Suppressor macrophage treated with lipopolysaccharide for 1 hour (primary cell): ENCODE measurements around the gene FOXP4.

Source experiments
- DNase-seq, 3 donors: peaks; one replicate each; pipeline ENCODE4 v3.0.0-alpha.2; 2020 to 2022

FOXP4 gene

DNA sequence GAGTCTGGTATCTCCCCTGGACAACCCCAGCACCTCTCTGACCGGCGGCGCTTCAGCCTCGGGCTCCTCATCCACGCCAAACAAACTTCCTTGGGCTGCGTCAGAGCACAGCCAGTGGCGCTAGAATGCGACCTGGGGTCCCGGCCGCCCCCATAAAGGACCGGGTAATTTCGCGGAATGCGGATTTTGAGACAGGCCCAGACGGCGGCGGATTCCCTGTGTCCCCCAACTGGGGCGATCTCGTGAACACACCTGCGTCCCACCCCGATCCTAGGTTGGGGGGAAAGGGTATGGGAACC is 1.6 kb downstream of the FOXP4 start:
- peak in 2 of 3 donors; percentile 27 to 40 for DNase-seq

DNA sequence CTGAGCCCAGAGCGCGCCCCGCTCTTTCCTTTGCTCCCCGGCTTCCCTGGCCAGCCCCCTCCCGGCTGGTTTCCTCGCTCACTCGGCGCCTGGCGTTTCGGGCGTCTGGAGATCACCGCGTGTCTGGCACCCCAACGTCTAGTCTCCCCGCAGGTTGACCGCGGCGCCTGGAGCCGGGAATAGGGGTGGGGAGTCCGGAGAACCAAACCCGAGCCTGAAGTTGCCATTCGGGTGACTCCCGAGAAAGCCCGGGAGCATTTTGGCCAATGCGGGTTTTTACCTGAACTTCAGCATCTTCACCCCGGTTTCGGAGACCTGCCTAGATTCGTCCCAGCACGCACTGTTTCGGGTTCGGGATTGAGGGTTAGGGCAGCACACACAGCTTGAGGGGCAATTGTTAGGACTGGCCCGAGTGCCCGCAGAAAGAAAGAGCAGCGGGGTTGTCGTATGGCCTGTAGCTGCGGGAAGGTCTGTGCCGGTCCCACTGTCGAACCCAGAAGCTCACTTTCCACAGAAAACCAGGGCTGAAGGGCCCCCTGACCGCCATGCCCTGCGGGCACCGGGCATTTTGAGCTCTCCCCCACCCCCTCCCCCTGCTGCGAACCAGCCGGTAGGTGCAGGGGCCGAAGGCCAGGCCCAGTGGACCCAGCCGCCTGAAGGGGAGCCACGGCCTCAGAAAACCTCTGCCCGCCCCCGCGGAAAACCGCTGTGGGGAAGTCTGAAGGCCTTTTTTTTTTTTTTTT is 2.1 kb downstream of the FOXP4 start:
- peak; percentile 77 to 89 (median 79) for DNase-seq

DNA sequence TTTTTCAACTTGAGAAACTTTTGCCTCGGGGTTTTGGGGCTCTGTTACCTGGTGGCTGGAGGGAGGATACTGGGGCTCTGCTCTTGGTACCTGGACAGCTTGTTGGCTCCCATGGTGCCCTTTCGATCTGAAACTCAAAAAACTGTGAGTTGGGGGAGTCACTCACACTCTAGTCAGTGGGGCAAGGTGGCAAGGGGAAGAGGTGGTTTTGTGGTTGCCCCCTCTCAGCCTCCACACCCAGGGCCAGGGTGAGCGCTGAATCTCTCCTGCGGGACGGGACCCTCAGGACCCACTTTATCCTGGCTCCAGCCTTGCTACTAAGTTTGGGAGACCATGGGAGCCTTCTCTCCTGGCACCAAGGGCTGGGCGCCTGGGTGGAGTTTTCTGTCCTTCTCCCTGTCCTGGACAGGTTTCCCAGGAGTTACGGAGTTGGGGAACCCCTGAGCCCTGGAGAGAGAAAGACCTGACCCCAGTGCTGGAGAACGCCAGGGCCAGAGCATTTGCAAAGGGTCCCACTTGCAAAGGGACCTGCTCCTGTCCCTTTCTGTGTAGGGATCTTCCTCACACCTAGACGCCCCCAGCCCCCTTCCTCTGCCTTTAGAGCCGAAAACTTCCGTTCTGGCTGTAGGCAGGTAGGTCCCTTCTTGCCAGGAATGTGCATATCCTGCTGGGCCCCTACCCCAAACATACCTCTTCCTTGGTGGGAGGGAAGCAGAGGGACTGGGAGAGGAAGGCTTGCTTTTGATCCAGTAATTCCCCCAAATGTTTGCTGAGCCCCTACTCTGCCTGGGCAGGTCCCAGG is 2.9 kb downstream of the FOXP4 start:
- DNase-seq = no peak

DNA sequence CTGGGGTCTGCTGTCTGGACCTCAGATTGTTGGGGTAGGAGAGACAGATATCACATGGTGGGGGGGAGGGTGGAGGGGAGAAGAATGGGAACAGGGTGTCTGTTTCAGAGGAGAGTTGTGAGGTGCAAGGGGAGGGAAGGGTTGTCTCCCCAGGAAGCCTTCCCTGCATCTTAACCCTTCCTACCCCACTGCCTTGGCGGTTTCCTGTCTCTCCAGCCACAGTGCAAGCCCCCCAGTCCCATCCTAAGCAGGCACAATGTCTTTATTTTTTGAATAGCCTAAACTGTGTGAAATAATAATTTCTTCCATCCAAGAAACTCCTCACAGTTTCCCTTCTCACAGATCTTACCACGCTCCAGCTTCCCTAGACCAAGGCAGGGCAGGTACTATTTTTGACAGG is 3.5 kb downstream of the FOXP4 start:
- no peak for DNase-seq

DNA sequence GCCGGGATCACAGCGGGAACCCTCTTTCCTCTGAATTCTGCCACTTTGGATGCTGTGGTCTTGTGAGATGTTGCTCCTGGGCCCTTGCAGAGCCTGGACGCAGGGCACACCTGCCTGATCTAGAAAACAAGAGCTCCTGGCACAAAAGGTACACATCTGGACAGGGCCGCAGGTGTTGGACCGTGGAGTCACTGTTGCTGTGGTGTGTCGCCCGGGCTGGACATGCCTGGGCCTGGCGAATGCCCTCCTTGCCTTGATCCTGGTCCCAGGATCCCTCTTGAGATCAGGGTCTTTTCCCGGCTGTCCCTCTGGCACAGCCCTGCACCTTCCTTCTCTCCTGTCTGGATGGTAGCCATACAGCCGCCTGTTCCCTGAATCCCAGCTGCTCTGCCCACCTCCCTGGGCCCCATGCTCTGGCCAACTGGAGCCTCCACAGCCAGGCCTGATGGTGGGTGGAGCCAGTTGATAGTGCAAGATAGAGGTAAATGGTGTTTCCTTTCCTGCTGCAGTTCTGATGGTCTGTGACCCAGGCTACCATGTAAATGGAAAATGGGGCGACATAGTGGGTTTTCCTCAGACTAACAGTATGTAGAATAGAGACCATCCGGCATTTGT is 5.0 kb downstream of the FOXP4 start:
- no peak for DNase-seq

DNA sequence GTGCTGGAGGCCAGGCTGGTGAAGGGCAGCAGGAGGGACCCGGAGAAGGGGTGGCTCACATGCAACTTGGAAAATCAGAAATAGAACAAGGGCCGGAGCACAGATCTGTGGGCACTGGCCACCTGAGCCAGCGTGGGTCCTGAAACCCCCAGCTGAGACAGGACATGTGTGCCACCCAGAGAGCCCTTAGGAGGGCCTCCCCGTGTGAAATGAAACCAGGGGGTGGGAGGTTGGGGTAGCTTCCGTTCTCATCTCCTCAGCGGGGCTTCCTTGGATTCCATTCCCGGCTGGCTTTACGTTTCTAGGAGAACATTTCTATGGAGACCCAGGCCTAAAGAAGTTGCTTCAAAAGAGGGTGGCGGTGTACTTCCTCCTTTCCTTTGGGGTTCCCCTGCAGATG is 5.7 kb downstream of the FOXP4 start:
- DNase-seq = no peak

DNA sequence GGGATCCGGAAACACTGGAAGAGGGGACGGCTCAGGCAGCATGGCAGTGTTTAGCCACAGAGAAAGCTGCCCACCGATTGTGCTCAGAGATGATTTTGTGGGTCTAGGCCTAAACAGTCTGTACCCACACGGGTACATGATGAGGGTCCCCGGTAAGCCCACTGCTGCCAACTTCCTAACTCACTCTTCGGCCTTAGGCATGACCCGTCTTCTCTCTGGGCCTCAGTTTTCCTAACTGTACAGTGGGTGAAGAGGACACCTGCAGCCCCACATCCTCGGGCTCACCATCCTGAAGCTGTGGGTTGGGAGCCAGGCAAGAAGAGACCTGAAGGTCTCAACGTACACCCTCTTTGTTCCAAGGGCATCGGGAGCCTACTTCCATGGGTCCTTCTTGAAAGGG is 6.5 kb downstream of the FOXP4 start:
- DNase-seq = no peak

DNA sequence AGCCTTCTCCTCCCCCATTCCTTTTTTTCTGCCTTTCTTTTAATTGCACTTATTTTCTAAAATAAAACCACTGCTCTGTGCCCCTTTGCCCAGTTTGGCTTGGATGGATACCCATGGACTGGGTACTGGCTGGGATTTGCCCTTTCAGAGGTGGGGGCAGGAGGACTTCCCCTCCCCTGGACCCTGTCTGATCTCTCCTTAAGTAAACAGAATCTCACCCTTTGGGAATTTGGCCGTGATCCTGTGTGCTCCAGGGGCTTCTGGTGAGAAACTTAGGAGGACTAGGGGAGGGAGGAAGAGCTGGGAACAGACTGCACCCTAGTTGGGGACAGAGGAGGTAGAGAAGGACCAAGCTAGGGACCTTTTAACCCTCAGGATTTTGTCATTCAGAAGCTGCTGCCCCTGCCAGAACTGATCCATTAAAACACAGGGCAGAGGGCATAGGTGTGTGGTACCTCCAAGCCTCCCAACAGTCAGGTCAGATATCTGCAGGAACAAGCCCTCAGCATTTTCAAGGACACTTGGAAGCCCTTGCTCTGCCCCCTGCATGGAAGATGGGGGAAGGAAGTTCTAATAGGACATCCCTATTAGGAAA is 7.3 kb downstream of the FOXP4 start:
- DNase-seq = no peak

DNA sequence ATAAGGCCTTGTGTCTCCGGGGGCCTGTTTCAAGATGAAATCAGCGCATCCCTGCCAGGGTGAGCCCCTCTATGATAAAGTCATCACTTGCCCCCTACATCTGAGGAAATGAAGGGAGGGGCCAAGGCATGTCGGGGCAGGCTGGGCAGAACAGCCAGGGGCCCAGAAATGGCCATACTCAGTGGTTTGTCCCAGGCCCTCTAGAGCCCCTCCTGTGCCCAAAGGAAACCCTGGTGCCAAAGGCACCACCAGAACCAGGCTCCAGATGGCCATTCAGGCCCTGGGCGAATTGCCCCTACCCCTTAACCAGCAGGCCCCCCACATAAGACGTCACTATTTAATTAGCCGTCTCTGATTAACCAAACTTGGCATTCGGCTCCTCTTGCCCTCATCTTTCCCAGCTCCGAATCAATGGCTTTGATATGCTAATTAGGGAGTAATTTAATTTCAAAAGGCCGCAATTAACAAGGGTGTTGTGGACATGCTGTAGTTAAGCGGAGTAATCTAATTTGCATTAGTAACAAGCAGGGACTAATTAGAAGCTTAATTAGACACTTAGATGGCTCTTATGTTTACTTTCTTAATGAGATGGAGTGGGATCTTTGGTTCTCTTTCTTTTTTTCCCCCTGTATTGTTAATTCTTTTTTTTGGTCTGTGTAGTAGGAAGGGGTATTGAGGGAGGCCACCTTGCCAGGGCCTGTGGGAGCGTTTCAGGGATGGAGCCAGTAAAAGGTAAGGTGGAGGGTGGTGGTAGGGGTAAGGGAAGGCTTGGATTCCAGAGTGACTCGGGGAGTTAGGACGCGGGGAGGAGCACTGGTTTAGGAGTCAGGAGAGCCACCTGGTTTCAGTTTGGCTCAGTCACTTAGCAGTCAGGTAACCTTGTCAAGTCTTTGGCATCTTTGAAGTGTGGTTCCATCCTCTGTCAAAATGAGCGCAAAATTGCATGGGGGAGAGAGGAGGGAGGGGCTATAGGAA is 9.4 kb downstream of the FOXP4 start:
- DNase-seq = no peak

DNA sequence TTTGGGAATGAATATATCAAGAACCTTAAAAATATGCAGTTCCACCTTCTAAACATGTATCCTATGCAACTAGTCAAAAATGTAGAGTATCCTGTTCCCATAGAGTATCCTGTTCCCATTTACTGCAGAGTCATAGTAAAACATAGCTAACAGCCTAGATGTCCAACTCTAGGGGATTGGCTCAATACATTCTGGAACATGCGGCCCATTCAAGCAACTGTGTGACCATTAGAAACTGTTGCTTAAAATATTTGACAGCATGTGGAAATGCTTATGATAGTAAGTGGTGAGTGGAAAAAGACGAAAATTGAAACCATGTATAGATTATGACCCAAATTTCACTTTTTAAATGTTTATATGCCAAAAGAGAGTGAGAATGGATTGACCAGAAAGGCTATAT is 11.2 kb downstream of the FOXP4 start:
- DNase-seq = no peak

DNA sequence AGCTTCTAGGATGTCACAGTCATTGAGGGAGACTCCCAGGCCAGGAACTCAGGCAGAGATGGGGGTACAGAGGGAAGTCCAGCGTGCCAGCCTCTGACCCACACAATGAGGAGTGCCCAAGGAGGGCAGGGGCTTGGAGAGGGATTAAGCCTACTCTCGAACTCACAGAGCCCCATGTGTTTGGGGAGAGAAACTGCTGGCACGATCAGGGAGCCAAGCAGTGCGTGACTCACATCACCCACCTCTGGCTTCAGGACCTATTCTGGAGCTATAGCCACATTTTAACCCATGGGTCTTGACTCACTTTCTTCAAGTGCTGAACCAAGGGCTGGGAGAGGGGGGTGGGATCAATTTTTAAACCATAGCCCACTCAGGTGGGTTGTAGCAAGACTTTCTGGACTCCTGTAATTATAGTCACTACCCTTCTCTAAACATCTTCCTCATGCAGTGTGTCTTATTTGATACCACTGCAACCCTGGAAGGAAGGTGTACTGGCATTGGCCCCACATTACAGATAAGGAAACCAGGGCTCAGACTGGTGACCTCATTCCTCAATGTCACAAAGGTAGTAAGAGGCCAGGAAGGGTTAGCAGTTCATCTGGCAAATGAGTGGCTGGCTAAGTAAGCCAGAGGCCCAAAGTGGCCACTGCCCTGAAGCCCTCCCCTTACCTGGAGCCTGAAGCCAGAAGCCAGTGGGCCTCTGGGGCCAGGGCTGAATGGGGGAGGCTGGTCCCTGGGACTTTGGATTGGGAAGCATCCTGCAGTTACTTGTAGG is 12.0 kb downstream of the FOXP4 start:
- no peak for DNase-seq

DNA sequence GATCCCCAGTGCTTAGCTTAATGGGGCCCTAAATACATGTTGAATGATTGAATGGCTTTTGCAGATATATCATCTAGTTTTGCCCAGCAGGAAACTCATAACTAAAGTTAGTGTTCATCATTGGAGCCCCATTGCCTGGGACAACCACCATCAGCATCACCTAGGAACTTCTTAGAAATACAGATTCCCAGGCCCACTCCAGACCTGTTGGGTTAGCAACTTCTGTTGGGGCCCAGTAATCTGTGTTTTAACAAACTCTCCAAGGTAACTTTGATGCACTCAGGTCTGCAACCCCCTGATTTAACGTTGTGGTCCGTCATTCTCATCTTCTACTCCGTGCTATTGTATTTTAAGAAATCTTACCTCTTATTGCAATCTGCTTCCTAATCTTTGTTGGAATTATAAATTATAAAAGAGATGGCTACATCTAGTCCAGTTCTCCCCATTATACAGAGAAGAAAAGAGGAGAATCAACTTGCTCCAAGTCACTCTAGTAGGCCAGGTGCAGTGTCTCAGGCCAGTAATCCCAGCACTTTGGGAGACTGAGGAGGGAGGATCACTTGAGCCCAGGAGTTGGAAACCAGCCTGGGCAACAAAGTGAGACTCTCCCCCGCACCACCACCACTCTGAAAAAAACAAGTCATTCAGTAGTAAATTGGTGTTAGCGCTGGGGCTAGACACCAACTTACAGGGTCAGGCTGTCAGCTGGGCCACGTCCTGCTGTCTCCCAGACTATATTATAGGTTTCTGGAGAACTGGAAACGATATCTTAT is 13.7 kb downstream of the FOXP4 start:
- no peak for DNase-seq

DNA sequence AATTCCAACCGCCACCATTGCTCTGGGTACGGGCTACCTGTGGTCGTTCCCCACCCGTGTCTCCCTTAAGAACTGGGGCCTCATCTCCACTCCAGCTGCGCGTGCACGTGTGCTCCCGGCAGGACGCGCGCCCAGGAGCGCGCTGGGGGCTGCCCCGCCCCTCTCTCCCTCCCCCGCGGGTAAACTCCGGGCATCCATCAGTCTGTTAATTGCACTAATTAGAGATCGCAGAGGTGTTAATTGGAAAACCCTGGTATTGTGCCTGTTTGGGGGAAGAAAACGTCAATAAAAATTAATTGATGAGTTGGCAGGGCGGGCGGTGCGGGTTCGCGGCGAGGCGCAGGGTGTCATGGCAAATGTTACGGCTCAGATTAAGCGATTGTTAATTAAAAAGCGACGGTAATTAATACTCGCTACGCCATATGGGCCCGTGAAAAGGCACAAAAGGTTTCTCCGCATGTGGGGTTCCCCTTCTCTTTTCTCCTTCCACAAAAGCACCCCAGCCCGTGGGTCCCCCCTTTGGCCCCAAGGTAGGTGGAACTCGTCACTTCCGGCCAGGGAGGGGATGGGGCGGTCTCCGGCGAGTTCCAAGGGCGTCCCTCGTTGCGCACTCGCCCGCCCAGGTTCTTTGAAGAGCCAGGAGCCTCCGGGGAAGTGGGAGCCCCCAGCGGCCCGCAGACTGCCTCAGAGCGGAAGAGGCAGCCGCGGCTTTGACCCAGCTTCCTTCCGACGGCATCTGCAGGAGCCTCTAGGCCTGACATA is 14.4 kb downstream of the FOXP4 start:
- DNase-seq = peak; percentile 47 to 68 (median 59)

DNA sequence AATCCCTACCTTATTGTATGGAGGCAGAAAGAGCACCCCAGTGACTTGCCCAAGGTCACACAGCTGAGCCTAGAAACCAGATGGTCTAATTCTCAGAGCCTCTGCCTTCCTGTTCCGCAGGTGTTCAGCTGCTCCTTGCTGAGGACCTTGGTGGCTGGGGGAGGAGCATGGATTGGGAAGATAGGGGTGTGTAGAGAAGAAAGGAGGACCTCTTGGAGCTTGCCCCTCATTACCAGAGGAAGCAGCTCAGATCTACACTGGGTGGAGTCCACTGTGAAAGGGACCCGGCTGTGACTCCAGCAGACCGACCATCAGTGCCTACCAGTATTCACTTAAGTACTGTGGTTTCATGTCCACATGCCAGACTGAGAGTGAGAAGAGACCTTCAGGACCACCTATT is 15.2 kb downstream of the FOXP4 start:
- DNase-seq = no peak

DNA sequence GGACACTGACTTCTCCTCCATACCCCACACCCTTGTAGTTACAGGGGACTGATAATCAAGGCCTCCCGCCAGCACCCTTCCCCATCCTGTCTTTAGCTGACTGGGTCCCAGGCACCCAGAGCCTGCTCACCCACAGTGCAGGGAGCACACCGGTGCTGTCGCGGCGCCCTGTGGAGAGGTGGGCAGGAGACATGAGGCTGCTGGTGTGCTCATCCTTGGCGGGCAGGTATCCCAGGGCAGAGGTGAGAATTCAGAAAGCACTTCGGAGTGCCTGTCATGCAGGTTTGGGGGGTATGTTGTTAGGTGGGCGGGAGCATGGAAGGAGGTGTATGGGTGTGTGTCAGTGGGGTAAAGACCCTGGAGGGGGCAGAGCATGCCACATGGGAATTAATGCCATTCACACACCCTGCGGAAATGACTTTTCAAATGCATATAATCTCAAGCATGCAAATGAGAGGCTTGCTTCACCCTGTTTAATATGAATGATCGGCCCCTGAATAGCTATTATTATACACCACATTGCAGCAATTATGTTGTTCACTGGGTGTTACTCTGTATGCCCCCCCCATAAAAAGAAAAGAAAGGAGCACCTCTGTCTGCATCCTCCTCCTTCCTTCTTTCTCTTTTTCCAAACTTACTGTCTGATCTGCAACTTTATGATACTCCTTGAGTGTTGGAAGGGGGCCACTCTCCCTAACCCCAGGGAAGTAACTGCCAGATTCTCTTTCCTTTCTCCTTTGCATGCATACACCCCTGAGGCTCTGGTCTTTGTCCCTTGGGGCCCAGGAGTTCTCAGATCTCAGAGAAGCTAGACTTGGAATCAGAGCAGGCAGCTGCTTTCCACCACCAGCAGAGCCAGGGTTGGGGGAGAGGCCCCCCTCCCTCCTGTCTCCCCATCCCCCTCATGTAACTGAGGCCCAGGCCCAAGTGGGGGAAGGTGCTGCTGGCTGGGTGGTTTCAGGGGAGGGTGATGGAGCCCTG is 16.0 kb downstream of the FOXP4 start:
- DNase-seq = no peak

DNA sequence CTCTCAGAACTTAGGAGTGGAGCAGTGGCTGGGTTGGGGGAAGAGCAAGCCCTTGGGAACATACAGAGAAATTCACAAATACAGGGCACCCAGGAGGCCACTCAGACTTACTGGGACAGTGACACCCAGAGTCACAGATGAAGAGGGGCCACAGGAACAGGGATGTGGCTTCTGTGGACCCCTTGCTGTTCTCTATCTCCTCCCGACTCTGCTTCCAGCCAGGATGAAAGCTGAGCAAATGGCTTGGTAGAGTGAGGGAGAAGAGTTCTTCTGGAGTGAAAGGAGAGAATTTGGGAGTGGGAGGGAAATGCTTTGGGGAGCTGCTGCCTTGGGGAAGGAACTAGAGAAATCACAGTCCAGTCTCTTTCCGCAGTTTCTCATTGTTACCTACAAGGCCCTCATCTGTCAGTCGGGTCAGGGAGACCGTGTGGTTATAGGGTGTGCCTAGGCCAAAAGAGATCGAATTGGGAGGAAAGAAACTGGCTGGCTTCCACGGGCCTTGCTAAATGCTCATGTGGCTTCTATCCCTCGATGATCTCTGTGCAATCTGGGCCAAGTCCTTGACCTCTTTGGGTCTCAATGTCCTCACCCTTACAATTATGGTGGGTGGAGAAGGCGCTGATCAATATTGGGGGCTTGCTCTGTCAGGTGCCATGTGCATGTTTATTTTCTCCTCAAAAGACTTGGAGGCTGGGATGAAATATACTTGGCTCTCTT is 17.0 kb downstream of the FOXP4 start:
- DNase-seq = no peak

DNA sequence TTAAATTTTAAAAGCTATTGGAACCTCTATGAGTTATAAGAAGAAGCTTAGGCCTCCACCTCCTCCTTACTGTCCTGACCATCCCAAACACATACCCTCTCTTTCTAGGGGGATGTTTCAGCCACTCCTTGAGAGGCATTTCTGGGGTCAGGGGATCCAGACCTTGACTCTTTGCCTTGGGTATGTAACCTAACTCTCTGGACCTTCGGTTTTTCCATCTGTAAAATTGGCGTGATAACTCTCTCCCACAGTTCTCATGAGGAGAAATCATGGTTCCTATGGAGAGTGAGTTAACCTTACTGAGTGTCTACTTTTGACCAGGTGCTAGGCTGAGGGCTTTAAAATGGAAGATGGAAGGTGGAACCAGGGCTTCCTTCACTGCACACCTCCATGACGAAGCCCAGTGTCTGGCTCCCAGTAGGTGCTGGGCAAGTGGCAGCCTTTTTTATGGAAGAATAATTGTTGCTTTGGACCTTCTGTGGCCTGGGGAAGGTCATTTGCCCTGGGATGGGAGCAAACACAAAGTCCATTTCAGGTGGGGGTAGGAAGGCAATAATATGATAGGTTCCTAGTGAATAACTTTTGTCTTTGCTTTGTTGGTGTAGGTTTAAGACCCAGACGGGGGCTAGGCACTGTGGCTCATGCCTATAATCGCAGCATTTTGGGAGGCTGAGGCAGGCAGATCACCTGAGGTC is 18.4 kb downstream of the FOXP4 start:
- DNase-seq = no peak

DNA sequence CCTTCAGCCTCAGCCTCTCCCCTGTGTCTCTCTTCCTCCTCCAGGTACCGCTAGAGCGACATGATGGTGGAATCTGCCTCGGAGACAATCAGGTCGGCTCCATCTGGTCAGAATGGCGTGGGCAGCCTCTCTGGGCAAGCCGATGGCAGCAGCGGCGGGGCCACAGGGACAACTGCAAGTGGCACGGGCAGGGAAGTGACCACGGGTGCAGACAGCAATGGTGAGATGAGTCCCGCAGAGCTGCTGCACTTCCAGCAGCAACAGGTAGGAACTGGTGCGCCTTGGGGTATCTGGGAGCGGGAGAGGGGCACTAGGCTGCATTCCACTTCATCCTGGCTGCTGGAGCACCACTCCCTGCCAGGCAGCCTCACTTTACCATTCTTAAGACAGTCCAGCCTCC is 19.5 kb downstream of the FOXP4 start:
- no peak for DNase-seq
